ENCODE results near the gene USP22. TPM values are rescaled to one million over a fixed set of nuclear protein-coding genes. Genes with fewer than 3 reads are reported as not detected.

The USP22 gene
- total and polyA plus RNA-seq, 4 experiments from 2014 or later: 14.4 to 140 (median 86.4) TPM

GRCh38 chr17:20997711-20998570 lies 44.9 kb downstream of the USP22 start:
- DNase-seq: no peak
- H3K27me3 Mint-ChIP-seq: no peaks in the 10 kb centered on the region
- peaks cover 5% of the 10 kb centered on the region for H3K4me1 ChIP-seq (ENCODE audit: insufficient read depth, low read length)
- peaks cover 25% of the 10 kb centered on the region for H3K36me3 ChIP-seq (ENCODE audit: insufficient read depth, low read length)
- peaks cover 10 to 27% of the 10 kb centered on the region in 2 donors for H3K36me3 Mint-ChIP-seq
- POLR2A ChIA-PET (ENCODE audit: partially characterized antibody): no interaction called here
- no peaks in the 10 kb centered on the region for H3K27me3 ChIP-seq (ENCODE audit: insufficient read depth, low read length)
- no peak overlapping the region for H3K27ac ChIP-seq (ENCODE audit: low read depth, low read length)
- no peaks in the 10 kb centered on the region for H3K9me3 ChIP-seq (ENCODE audit: control insufficient read depth in 1 of 2, low read length in 2 of 2)
- no peak overlapping the region for H3K4me3 Mint-ChIP-seq
- intact Hi-C loops (cut with micrococcal nuclease): no loop called here
- H3K27ac Mint-ChIP-seq: peak overlapping the region in 5 of 7 donors; percentile 15 to 85 (median 75)
- H3K9me3 Mint-ChIP-seq: no peaks in the 10 kb centered on the region
- CTCF ChIA-PET (ENCODE audit: partially characterized antibody): no interaction called here
- H3K4me1 Mint-ChIP-seq: peaks cover 5 to 26% (median 24%) of the 10 kb centered on the region in 4 donors
- no peak overlapping the region for H3K4me3 ChIP-seq (ENCODE audit: low read length in 2 of 2)

GRCh38 chr17:20996724-20997615 lies 45.8 kb downstream of the USP22 start:
- intact Hi-C loops (cut with micrococcal nuclease): no loop called here
- ChIA-PET CTCF (ENCODE audit: partially characterized antibody) (no interaction called here), POLR2A (ENCODE audit: partially characterized antibody) (no interaction called here)
- Histone ChIP-seq H3K36me3 (ENCODE audit: insufficient read depth, low read length) (peaks cover 15% of the 10 kb centered on the region), H3K27ac (ENCODE audit: low read depth, low read length) (no peak overlapping the region), H3K27me3 (ENCODE audit: insufficient read depth, low read length) (no peaks in the 10 kb centered on the region), H3K4me1 (ENCODE audit: insufficient read depth, low read length) (peaks cover 2% of the 10 kb centered on the region), H3K9me3 (ENCODE audit: control insufficient read depth in 1 of 2, low read length in 2 of 2) (no peaks in the 10 kb centered on the region), H3K4me3 (ENCODE audit: low read length in 2 of 2) (no peak overlapping the region)
- H3K4me3 Mint-ChIP-seq: no peak overlapping the region
- peaks cover 6 to 19% of the 10 kb centered on the region in 2 donors for H3K36me3 Mint-ChIP-seq
- no peak for DNase-seq
- peak overlapping the region in 2 of 7 donors; percentile 37 for H3K27ac Mint-ChIP-seq
- no peaks in the 10 kb centered on the region for H3K27me3 Mint-ChIP-seq
- H3K4me1 Mint-ChIP-seq: peaks cover 5 to 25% (median 22%) of the 10 kb centered on the region in 4 donors
- H3K9me3 Mint-ChIP-seq: no peaks in the 10 kb centered on the region

- intact Hi-C loops (cut with micrococcal nuclease): no loop called here
- no peak overlapping the region for H3K4me3 Mint-ChIP-seq
- no peak for DNase-seq
- Histone ChIP-seq H3K9me3 (ENCODE audit: control insufficient read depth in 1 of 2, low read length in 2 of 2) (no peaks in the 10 kb centered on the region), H3K27me3 (ENCODE audit: insufficient read depth, low read length) (no peaks in the 10 kb centered on the region), H3K36me3 (ENCODE audit: insufficient read depth, low read length) (peaks cover 8% of the 10 kb centered on the region), H3K4me3 (ENCODE audit: low read length in 2 of 2) (no peak overlapping the region), H3K4me1 (ENCODE audit: insufficient read depth, low read length) (no peaks in the 10 kb centered on the region), H3K27ac (ENCODE audit: low read depth, low read length) (no peak overlapping the region)
- peak overlapping the region in 2 of 7 donors; percentile 37 for H3K27ac Mint-ChIP-seq
- ChIA-PET CTCF (ENCODE audit: partially characterized antibody) (no interaction called here), POLR2A (ENCODE audit: partially characterized antibody) (no interaction called here)
- peaks cover 3 to 18% (median 15%) of the 10 kb centered on the region in 4 donors for H3K4me1 Mint-ChIP-seq
- no peaks in the 10 kb centered on the region for H3K9me3 Mint-ChIP-seq
- H3K36me3 Mint-ChIP-seq: peaks cover 0 to 11% of the 10 kb centered on the region in 2 donors
- H3K27me3 Mint-ChIP-seq: no peaks in the 10 kb centered on the region
These were observed 46.7 kb downstream of the USP22 start for GRCh38 chr17:20995873-20996723.

GRCh38 chr17:20995164-20995872 lies 47.5 kb downstream of the USP22 start:
- no peak overlapping the region for H3K4me3 ChIP-seq (ENCODE audit: low read length in 2 of 2)
- no peaks in the 10 kb centered on the region for H3K9me3 ChIP-seq (ENCODE audit: control insufficient read depth in 1 of 2, low read length in 2 of 2)
- ChIA-PET CTCF (ENCODE audit: partially characterized antibody) (no interaction called here), POLR2A (ENCODE audit: partially characterized antibody) (interaction anchor here (1.1 kb wide), 1 partner anchor 11 kb away, joined by 3 read pairs; no protein-coding TSS in a partner anchor)
- Mint-ChIP-seq H3K27me3 (no peaks in the 10 kb centered on the region), H3K4me1 (peaks cover 3 to 18% (median 15%) of the 10 kb centered on the region in 4 donors), H3K27ac (no peak overlapping the region), H3K9me3 (no peaks in the 10 kb centered on the region), H3K36me3 (peaks cover 0 to 6% of the 10 kb centered on the region in 2 donors), H3K4me3 (no peak overlapping the region)
- intact Hi-C loops (cut with micrococcal nuclease): no loop called here
- DNase-seq: no peak
- no peak overlapping the region for H3K27ac ChIP-seq (ENCODE audit: low read depth, low read length)
- peaks cover 8% of the 10 kb centered on the region for H3K36me3 ChIP-seq (ENCODE audit: insufficient read depth, low read length)
- H3K4me1 ChIP-seq (ENCODE audit: insufficient read depth, low read length): no peaks in the 10 kb centered on the region
- H3K27me3 ChIP-seq (ENCODE audit: insufficient read depth, low read length): no peaks in the 10 kb centered on the region

GRCh38 chr17:20994779-20995149 lies 48.0 kb downstream of the USP22 start:
- no peak overlapping the region for H3K27ac Mint-ChIP-seq
- Histone ChIP-seq H3K36me3 (ENCODE audit: insufficient read depth, low read length) (peaks cover 3% of the 10 kb centered on the region), H3K27ac (ENCODE audit: low read depth, low read length) (no peak overlapping the region), H3K27me3 (ENCODE audit: insufficient read depth, low read length) (no peaks in the 10 kb centered on the region), H3K9me3 (ENCODE audit: control insufficient read depth in 1 of 2, low read length in 2 of 2) (no peaks in the 10 kb centered on the region), H3K4me3 (ENCODE audit: low read length in 2 of 2) (no peak overlapping the region), H3K4me1 (ENCODE audit: insufficient read depth, low read length) (no peaks in the 10 kb centered on the region)
- ChIA-PET POLR2A (ENCODE audit: partially characterized antibody) (interaction anchor here (1.1 kb wide), 1 partner anchor 11 kb away, joined by 3 read pairs; no protein-coding TSS in a partner anchor), CTCF (ENCODE audit: partially characterized antibody) (no interaction called here)
- no peak for DNase-seq
- H3K36me3 Mint-ChIP-seq: peaks cover 0 to 4% of the 10 kb centered on the region in 2 donors
- H3K4me1 Mint-ChIP-seq: peaks cover 3 to 18% (median 14%) of the 10 kb centered on the region in 4 donors
- intact Hi-C loops (cut with micrococcal nuclease): loop anchor here (5.0 kb wide), 1 partner anchor 872 kb away; no protein-coding TSS in a partner anchor
- H3K27me3 Mint-ChIP-seq: no peaks in the 10 kb centered on the region
- no peaks in the 10 kb centered on the region for H3K9me3 Mint-ChIP-seq
- no peak overlapping the region for H3K4me3 Mint-ChIP-seq
